ENCODE results near the gene WLS.

Gene WLS

DNA sequence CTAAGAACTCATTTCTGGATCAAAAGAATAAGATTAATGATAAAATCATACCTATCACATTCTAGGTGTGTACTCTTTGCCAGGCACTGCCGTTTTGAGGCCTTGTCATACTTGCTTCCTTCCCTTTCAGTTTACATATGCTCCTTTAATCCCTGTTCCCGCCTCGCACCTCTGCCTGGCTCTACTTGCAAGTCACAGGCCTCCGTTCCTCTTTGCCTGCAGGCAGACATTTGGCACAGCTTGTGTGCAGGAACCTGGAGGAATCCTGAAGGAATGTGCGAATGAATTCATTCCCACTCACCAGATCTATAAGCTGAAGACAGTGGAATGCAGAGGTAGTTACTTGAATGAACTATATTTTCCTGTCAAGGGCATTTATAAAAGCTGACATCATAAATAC, 13.8 kb downstream of the WLS start:
- H3K4me3 ChIP-seq (ENCODE audit: low read depth, low read length) = no peak overlapping the region
- TF ChIP-seq, protein P1, sequence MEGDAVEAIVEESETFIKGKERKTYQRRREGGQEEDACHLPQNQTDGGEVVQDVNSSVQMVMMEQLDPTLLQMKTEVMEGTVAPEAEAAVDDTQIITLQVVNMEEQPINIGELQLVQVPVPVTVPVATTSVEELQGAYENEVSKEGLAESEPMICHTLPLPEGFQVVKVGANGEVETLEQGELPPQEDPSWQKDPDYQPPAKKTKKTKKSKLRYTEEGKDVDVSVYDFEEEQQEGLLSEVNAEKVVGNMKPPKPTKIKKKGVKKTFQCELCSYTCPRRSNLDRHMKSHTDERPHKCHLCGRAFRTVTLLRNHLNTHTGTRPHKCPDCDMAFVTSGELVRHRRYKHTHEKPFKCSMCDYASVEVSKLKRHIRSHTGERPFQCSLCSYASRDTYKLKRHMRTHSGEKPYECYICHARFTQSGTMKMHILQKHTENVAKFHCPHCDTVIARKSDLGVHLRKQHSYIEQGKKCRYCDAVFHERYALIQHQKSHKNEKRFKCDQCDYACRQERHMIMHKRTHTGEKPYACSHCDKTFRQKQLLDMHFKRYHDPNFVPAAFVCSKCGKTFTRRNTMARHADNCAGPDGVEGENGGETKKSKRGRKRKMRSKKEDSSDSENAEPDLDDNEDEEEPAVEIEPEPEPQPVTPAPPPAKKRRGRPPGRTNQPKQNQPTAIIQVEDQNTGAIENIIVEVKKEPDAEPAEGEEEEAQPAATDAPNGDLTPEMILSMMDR (IDR thresholded peaks at IDR 0.05; ENCODE audit: borderline replicate concordance, insufficient read depth, low read depth, low read length) = no peak

DNA sequence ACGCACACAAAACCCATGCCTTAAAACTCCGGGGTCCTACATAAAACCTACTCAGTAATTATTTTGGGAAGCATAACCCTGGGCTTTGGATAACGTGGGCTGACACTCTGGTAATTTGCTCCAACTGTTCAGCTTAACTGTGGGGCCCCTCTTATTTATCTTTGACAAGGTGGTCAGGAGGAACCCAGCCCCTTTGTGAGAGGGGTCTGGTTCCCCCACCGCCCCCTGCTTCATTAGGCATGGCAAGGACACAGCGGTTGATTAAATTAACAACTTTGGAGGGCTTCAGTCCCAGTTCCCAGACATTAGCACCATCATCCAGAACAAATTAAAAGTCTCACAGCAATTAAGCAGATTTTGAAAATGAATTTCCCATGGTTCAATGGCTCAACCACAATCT, 14.7 kb downstream of the WLS start:
- TF ChIP-seq, protein P1 (IDR thresholded peaks at IDR 0.05; ENCODE audit: borderline replicate concordance, insufficient read depth, low read depth, low read length) = no peak
- H3K4me3 ChIP-seq (ENCODE audit: low read depth, low read length) = no peak overlapping the region

DNA sequence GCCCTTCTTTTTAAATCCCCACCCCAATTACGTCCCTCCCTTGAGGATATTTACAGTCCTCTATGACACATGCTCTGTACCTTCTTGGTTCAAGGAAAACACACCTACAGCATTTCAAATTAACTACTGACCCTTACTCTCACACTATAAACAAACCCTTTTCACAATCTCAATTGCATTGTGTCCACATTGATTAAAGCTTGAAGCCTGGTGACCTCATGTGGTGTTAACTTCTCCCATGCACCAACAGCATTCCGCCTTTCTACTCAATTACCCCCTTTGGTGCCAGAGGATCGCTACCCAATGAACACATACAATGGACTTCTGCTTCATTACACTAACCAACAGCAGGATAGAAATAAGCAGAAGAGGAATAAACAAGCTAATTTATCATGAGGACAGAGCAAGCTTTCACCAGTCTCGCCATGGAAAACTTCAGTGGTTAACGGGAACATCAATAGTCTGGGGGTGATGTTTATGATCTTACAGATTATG, 15.2 kb downstream of the WLS start:
- no peak overlapping the region for H3K4me3 ChIP-seq (ENCODE audit: low read depth, low read length)
- TF ChIP-seq, protein P1 (IDR thresholded peaks at IDR 0.05; ENCODE audit: borderline replicate concordance, insufficient read depth, low read depth, low read length) = no peak

DNA sequence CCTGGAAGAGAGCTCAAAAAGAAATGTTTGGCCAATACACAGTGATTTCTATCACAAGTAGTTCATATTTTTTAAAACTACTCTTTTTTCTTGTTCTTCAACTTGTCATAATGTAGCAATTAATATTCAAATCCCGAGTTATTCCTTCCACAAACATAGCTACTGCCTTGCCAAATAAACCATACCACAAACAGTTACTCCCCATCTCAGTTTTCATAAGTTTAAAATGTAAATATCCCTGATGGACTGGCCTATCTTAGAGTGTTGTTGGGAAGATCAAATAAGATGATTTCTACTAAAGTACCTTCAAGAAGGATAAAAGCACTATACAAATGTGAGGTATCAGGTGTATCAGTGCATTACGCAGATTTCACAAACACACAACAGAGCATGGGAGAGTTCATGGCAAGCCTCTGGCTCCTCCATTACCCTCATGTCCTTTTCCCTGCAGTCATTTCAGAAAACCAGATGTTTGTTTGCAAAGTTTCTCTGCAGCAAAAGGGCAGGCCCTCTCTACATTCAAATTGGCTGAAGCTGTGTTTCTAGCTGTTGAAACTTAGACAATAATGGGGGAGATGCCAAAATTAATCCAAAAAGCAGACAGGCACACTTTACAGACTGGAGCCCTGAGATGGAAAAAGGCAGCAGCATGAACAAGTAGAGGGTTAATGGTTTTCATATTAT, 16.1 kb downstream of the WLS start:
- TF ChIP-seq, protein P1 (IDR thresholded peaks at IDR 0.05; ENCODE audit: borderline replicate concordance, insufficient read depth, low read depth, low read length) = no peak
- H3K4me3 ChIP-seq (ENCODE audit: low read depth, low read length) = no peak overlapping the region

DNA sequence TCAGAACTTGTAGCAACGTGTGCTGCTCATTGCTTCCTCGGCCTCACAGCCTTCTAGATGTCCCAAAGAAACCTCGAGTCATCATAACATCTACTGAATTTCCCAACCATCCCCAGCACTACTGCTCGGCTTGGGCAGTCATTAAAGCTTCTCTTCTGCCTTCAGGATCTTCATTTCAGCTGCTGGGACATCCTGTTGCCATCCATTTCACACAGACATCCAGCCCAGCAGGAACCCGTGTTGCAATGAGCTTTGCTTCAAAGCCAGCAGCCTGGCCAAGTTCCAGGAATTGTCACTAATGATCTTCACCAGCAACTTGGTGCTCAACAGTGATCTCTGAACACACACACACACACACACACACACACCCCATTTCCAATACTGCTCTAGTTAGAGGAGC, 18.5 kb downstream of the WLS start:
- TF ChIP-seq, protein P1 (IDR thresholded peaks at IDR 0.05; ENCODE audit: borderline replicate concordance, insufficient read depth, low read depth, low read length) = no peak
- no peak overlapping the region for H3K4me3 ChIP-seq (ENCODE audit: low read depth, low read length)

DNA sequence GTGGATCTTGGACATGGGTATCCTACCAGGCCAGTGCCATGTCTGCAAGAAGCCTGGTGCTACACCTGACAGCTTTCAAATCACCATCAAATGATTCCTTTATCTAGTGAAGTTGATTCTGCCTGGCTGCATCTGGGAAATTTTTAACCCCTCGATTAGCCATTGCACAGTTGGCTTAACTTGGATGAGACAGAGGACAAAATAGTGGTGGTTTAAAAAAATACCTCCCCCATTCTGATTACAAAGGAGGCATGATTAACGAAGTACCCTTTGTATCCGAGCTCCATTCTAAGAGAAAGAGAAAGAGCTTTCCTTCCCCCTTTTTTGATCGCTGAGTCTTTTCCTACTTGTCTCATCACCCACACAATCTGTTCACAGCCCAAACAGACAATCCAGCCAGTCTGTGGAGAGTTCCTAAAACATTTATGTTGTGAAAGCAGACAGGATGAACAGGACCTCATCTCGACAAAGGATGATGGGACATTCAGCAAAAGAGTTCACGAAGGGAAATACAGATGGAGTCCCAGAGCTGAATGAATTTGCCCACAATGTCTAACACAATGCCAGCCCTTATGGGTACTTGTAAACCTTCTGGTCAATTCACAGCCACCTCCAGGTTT, 20.5 kb downstream of the WLS start:
- TF ChIP-seq, protein P1 (IDR thresholded peaks at IDR 0.05; ENCODE audit: borderline replicate concordance, insufficient read depth, low read depth, low read length) = no peak
- H3K4me3 ChIP-seq (ENCODE audit: low read depth, low read length) = no peak overlapping the region

DNA sequence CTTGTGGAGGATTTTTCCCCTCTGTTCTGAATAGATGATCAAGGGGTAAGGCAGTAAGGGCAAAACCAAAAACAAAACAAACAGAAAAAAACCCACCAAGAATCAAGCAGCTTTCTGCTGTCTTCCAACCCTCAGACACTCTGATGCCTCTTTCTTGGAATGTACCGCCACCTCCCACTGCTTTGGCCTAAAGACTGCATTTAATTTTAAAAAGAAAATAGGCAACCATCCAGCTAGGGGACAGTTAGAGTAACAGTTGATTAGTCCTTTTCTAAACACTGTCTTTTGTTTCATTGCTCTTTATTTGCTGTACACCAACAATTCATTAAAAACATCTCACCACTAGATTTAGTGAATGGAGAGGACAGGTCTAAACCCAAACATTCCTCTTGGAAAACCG, 21.5 kb downstream of the WLS start:
- TF ChIP-seq, protein P1 (IDR thresholded peaks at IDR 0.05; ENCODE audit: borderline replicate concordance, insufficient read depth, low read depth, low read length) = no peak
- no peak overlapping the region for H3K4me3 ChIP-seq (ENCODE audit: low read depth, low read length)

Measured in GM12875 (cell line).